ENCODE results near the gene SMPDL3B.

- TF ChIP-seq YY1 (IDR thresholded peaks at IDR 0.05; ENCODE audit: insufficient read depth, insufficient read length) (no peak), SUZ12 (IDR thresholded peaks at IDR 0.05; ENCODE audit: extremely low read depth, insufficient read depth, insufficient read length) (no peak)
These were observed 23.7 kb downstream of the SMPDL3B start for GRCh38 chr1:27958513-27958912.

Data from NT2/D1 (cell line).